Measurements from ENCODE around the gene NTN1. TPM values are rescaled to one million over a fixed set of nuclear protein-coding genes. Genes with fewer than 3 reads are reported as not detected.
A peak's percentile ranks its signal among the peaks of the same experiment; 100 is the strongest.

NTN1 gene
- polyA plus RNA-seq, 1 donor = 4.4 TPM

DNA sequence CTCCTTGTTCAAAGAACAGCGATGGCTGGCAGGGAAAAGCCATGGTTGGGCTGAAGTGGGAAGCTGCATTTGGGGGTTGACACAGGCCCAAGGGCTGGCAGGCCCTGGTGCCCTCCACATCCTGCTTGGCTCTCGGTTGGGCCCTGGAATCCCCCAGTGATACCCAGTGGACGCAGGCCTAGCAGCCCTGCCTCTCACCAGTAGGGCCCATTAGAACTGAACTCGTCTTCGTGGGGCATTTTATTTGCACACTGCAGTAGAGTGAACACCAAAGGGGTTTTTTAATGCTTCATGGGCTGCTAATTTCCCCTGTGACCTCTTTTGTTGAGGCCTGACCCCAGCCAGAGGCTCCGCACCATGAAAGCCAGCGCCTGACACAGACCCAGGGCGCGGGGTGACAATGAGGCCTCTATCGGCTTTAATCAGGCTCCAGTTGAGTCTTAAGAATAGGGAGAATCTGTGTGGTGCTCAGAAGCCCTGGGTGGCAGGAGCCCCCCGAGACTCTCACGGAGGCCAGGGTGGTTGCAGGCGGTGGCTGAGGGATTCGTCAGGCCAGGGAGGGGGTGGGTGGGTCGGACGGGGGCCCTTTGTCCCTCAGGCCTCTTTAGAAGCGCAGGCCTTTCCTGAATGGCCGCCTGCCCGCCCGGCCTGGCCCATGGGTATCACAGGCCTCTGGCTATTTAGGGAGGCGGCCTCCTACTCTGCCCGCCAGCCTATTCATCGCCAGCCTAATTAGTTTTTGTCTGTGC lies 199.3 kb downstream of the NTN1 start:
- no peak for DNase-seq

- no peak for DNase-seq
These were observed 200.0 kb downstream of the NTN1 start for GRCh38 chr17:9221147-9221921.

- DNase-seq = no peak
These were observed 200.5 kb downstream of the NTN1 start for GRCh38 chr17:9221922-9222180.

GRCh38 chr17:9223531-9223930 lies 202.2 kb downstream of the NTN1 start:
- DNase-seq = no peak

- no peak for DNase-seq
These were observed 203.2 kb downstream of the NTN1 start for GRCh38 chr17:9224485-9224884.

DNA sequence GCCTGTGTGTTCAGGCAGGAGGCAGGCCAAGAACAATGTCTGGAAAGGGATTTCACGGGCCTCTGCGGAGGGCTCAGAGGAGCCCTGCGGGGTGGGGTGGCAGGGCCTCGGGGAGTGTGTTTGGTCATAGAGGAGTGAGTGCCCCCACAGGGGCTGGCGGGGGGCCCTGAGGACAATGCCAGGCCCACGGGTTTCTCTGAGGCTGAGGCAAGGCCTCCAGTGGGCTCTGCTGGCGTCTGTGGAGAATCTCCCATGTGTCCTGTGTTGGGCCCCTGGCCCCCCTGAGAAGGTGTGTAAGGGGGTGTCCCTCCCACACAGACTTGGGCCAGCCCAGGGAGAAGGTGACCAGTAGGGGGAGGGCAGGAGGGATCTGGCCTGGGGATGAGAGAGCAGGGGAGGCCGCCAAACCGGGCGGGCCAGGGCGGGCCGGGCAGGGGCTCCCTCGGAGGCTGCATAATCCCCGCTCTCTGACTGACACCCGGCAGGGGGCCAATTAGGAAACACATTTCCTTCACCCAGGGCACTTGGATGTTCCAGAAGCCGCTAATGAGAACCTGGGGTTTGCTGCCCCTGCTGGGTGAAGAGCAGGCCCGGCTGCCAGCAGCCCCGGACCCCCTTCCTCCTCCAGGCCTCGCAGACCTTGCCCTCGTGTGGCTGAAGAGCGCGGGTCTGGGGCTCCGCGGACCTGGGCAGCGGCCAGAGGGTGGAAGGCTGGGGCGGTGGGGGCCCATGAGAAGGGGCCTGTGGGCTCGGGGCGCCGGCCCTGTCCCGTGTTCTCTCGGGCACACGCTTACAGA lies 204.2 kb downstream of the NTN1 start:
- DNase-seq = no peak

- no peak for DNase-seq
These were observed 205.0 kb downstream of the NTN1 start for GRCh38 chr17:9226130-9226793.

DNA sequence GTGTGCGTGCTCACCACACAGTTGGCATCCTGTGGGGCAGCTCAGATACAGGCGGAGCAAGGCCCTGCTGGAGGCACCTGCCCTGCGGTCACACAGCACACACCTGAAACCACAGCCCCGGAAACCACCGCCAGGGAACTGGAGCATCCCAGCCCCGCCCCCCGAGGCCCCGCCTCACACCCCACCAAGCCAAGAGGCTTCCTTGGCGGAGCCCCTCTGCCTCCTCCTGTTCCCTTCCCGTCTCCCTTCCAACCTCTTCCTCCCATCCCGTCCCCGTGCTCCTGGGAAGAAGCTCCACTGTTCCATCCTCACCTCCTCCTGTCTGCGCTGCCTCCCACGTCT lies 205.5 kb downstream of the NTN1 start:
- DNase-seq = no peak

DNA sequence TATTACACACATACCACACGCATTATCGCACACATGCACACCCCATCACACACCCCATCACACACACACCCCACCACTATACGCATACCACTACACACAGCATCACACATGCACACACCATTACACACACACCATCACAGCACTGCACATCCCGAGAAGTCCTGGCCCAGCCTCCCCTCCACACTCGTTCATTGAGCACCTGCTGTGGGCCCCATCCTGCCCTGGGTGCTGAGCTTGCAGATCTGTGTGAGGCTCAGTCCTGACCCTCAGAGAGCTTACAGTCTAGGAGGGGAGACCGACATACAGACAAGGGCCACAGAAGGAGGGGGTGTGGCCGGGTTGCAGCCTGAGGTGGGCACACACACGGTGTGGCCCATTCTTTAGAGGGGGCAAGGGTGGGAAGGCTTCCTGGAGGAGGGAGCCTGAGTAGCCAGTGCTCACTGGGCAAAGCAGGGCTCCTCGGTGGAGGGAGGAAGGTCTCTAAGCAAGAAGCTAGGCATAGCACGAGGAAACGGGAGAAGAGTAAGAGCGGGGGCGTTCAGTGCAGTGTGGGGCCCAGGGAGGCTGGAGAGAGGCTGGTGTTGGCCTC lies 206.6 kb downstream of the NTN1 start:
- DNase-seq = no peak

DNA sequence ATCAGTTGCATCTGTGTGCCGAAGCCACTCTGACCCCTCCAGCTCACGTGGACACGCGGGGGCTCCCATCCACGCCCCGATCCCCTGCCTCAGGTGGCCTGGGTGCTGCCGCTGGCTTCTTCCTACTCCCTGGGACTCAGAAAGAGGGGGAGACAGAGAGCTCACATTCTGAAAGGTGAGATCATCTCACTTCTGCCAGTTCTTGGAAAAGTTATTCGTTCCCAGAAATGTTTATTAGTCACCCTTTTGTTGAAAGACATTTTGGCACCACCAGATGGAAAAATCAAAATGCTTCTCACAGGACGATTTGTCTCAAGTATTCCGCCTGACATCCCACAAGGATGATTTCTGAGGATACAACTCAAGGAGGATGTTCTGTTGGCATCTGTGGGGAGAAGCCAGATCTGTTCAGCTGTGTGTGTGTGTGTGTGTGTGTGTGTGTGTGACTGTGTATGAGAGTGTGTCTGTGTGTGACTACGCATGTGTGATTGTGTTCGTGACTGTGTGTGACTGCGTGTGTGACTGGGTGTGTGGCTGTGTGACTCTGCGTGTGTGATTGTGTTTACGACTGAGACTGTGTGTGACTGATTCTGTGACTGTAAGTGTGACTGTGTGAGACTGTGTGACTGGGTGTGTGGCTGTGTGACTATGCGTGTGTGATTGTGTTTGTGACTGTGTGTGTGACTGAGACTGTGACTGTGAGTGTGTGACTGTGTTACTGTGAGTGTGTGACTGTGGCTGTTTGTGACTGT lies 207.3 kb downstream of the NTN1 start:
- peak; percentile 85 for DNase-seq

GRCh38 chr17:9229160-9229825 lies 208.0 kb downstream of the NTN1 start:
- no peak for DNase-seq

- no peak for DNase-seq
These were observed 208.5 kb downstream of the NTN1 start for GRCh38 chr17:9229826-9230201.

- DNase-seq = no peak
These were observed 209.0 kb downstream of the NTN1 start for GRCh38 chr17:9230346-9230745.

- no peak for DNase-seq
These were observed 209.6 kb downstream of the NTN1 start for GRCh38 chr17:9230861-9231260.

DNA sequence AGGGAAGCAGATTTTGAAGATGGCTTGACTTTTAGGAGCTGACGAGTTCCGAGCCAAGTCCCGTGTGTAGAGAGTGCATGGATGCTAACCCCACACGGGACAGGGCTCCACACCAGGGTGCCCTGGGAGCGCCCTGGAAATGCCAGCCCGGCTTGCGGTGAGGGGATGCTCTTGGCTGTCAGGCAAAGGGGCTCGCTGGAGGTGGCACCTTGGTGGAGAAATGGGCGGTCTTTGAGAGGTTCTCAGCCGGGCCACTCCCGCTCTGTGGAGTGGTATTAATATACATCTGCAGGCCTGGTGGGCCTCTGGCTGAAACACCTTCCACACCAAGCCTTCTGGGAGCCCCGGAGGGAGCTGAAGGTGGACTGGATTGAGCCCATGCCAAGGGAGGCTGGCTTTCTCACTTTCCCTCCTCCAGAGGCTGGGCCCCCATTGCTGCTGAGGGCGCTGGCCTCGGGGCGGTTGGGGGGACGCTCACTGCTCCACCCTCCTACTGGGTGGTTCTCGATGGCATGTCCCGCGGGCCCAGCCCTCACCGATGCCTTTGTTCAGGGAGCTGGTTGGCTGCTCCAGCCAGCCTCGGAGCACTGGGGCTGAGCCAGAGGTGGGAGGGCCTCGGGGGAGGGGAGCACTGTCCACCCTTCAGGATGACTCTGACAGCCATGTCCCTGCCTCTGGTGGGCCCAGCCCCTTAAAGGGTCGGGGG lies 210.3 kb downstream of the NTN1 start:
- no peak for DNase-seq

DNA sequence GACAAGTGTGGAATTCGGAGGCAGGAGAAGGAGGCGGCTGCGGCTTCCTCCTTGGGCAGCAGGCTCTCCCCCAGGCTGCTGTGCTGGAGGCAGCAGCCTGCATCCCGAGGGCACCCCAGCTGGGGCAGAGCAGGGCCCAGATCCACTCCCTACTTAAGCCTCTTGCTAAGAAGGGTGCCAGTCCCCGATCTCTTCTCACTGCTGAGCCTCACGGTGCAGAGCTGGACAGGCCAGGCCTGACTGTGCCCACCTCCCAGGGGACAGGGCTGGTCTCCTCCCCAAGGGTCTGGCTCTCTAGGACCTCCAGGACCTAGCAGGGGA lies 210.8 kb downstream of the NTN1 start:
- DNase-seq = no peak

DNA sequence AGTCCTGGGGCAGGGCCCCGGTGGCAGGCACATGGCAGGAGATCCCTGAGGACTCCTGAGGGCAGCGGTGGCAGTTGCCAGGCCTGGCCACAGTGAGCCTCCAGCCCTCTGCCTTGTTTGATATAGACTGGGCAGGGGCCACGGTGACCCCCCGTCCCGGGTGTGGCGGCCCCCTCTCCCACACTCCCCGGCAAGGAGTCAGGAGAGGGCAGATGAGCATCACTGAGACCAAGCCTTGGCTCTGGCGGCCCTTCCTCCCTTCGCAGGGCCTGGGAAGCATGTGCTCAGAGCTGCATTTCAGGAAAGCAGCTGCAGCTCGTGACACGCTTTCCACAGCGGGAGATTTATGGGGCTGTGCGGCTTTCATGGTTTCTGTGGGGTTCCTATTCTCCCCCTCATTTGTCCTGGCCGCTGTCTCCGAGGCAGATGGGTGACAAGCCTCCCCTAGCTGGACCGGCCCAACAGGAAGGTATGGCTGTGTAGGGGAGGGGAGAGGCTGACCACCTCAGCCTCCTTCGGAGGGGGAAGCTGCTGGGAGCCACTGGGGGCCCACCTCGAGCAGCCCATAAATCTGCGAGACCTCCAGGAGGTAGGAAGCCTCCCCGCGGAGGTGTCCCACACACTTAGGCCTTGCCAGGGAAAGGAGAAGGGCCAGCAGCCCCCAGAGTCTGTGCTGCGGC lies 211.4 kb downstream of the NTN1 start:
- DNase-seq = peak; percentile 72

GRCh38 chr17:9233271-9233599 lies 211.9 kb downstream of the NTN1 start:
- no peak for DNase-seq

DNA sequence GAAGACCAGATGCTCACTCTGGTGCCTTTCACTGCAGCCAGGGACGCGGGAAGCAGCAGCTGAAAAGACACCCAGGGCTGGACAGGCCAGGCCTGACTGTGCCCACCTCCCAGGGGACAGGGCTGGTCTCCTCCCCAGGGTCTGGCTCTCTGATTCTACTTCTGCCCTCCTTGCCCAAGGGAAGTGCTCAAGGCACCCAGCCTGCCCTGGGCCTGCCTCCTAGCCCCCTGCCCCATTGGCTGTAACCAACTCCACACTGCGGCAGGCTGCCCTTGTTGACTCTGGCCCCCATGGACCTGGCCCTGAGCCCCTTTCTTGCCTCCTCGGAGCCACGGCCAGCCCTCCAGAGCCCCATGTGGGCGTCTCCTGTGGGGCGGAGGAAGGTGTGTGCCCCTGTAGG lies 212.5 kb downstream of the NTN1 start:
- no peak for DNase-seq

DNA sequence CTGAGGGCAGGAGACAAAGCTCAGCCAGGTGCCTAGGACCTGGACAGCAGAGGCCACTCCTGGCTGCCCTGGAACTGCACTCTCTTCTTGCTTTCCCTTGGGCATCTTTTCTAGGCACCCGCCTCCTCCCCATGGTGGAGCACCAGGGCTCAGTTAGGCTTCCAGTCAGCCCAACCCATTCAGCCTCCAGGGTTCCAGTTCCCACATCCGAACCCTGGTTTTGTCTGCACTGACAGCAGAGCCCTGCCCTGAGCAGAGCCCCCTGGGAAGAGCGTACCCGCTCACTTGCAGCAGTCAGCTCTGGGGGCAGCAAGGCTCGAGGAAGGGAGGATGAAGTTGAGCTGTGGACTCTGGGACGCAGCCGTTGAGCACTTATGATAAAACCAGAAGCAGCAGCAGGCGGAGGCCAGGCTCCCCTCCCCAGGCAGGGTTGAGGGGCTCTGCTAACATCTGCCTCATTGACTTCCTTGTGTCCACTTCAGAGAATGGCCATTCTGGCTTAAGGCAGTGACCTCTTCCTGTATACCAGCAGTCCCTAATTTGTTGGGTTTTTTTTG lies 213.2 kb downstream of the NTN1 start:
- no peak for DNase-seq

All from hindlimb muscle (tissue), 1 donor.